MM.1S (cell line): ENCODE measurements around the gene CYTH4.

Source experiments
- CTCF ChIP-seq: fragments of 300-600 bp; sonication (generic); IDR thresholded peaks from 2 replicates; pipeline ENCODE4 v1.5.1; 2016; ENCODE audit warnings: antibody characterized with exemption, low read length, mixed read lengths
- EZH2phosphoT487 ChIP-seq: fragments of 300-600 bp; sonication (generic); IDR thresholded peaks from 2 replicates; pipeline ENCODE4 v1.6.1; 2018; ENCODE audit warnings: antibody characterized with exemption, low read length

- no peak for TF ChIP-seq CTCF
- no peak for TF ChIP-seq EZH2phosphoT487
Observed at GRCh38 chr22:37285937-37286336, 3.6 kb downstream of the CYTH4 start.
